ENCODE data around the gene PRKACB.

The PRKACB gene

GRCh38 chr1:84266748-84267147, 122.7 kb downstream of the PRKACB start:
- Histone ChIP-seq H3K36me3 (ENCODE audit: control insufficient read depth, insufficient read depth, low read length) (no peaks in the 10 kb centered on the region), H3K79me1 (ENCODE audit: low read length) (no peaks in the 10 kb centered on the region), H4K5ac (ENCODE audit: low read length) (no peak overlapping the region), H3K56ac (ENCODE audit: low read length) (no peak overlapping the region), H2BK15ac (replicated peaks; ENCODE audit: low read depth) (no peak overlapping the region), H2BK120ac (ENCODE audit: low read depth, low read length) (no peak overlapping the region), H3K4me1 (ENCODE audit: control insufficient read depth, low read depth, low read length) (no peaks in the 10 kb centered on the region), H3K4me2 (ENCODE audit: low read length) (no peak overlapping the region), H3K4me3 (ENCODE audit: low read length) (no peak overlapping the region), H4K8ac (ENCODE audit: low read depth, low read length) (no peak overlapping the region), H2BK5ac (ENCODE audit: low read length) (no peak overlapping the region), H3K9ac (ENCODE audit: low read length) (no peak overlapping the region), H3K23ac (ENCODE audit: low read length) (no peak overlapping the region), H3K4ac (ENCODE audit: low read depth, low read length) (no peak overlapping the region), H3K27me3 (ENCODE audit: insufficient read depth, low read length, poor library complexity) (no peaks in the 10 kb centered on the region), H3K18ac (ENCODE audit: low read length) (no peak overlapping the region), H3K27ac (ENCODE audit: low read depth, low read length) (no peak overlapping the region), H2AK5ac (ENCODE audit: low read length) (no peak overlapping the region), H3K79me2 (ENCODE audit: control insufficient read depth, insufficient read depth, low read length) (no peaks in the 10 kb centered on the region)
- no peak for DNase-seq
- no CpG with 5 or more reads among the region's 1 CpG for WGBS (ENCODE audit: extremely low coverage, insufficient coverage, low lambda C conversion rate)

- no peaks in the 10 kb centered on the region for H3K79me2 ChIP-seq (ENCODE audit: control insufficient read depth, insufficient read depth, low read length)
- no peaks in the 10 kb centered on the region for H3K27me3 ChIP-seq (ENCODE audit: insufficient read depth, low read length, poor library complexity)
- H3K27ac ChIP-seq (ENCODE audit: low read depth, low read length) = no peak overlapping the region
- no peak overlapping the region for H3K23ac ChIP-seq (ENCODE audit: low read length)
- no peak overlapping the region for H2AK5ac ChIP-seq (ENCODE audit: low read length)
- H3K18ac ChIP-seq (ENCODE audit: low read length) = no peak overlapping the region
- no peak overlapping the region for H3K4ac ChIP-seq (ENCODE audit: low read depth, low read length)
- no peak overlapping the region for H2BK15ac ChIP-seq (replicated peaks; ENCODE audit: low read depth)
- H4K5ac ChIP-seq (ENCODE audit: low read length) = no peak overlapping the region
- no peak overlapping the region for H3K56ac ChIP-seq (ENCODE audit: low read length)
- H3K79me1 ChIP-seq (ENCODE audit: low read length) = no peaks in the 10 kb centered on the region
- H2BK5ac ChIP-seq (ENCODE audit: low read length) = no peak overlapping the region
- no peak overlapping the region for H3K4me2 ChIP-seq (ENCODE audit: low read length)
- no peaks in the 10 kb centered on the region for H3K4me1 ChIP-seq (ENCODE audit: control insufficient read depth, low read depth, low read length)
- no peak overlapping the region for H4K8ac ChIP-seq (ENCODE audit: low read depth, low read length)
- DNase-seq = no peak
- no peak overlapping the region for H2BK120ac ChIP-seq (ENCODE audit: low read depth, low read length)
- H3K9ac ChIP-seq (ENCODE audit: low read length) = no peak overlapping the region
- H3K36me3 ChIP-seq (ENCODE audit: control insufficient read depth, insufficient read depth, low read length) = no peaks in the 10 kb centered on the region
- no peak overlapping the region for H3K4me3 ChIP-seq (ENCODE audit: low read length)
Measured at GRCh38 chr1:84267476-84267875, 123.4 kb downstream of the PRKACB start.

- H3K4me3 ChIP-seq (ENCODE audit: low read length) = no peak overlapping the region
- no peak overlapping the region for H3K56ac ChIP-seq (ENCODE audit: low read length)
- no peak overlapping the region for H3K4ac ChIP-seq (ENCODE audit: low read depth, low read length)
- H3K79me2 ChIP-seq (ENCODE audit: control insufficient read depth, insufficient read depth, low read length) = no peaks in the 10 kb centered on the region
- no CpG with 5 or more reads among the region's 1 CpG for WGBS (ENCODE audit: extremely low coverage, insufficient coverage, low lambda C conversion rate)
- H3K36me3 ChIP-seq (ENCODE audit: control insufficient read depth, insufficient read depth, low read length) = no peaks in the 10 kb centered on the region
- H2AK5ac ChIP-seq (ENCODE audit: low read length) = no peak overlapping the region
- H3K27ac ChIP-seq (ENCODE audit: low read depth, low read length) = no peak overlapping the region
- H3K79me1 ChIP-seq (ENCODE audit: low read length) = no peaks in the 10 kb centered on the region
- no peak overlapping the region for H2BK5ac ChIP-seq (ENCODE audit: low read length)
- no peak overlapping the region for H2BK15ac ChIP-seq (replicated peaks; ENCODE audit: low read depth)
- no peaks in the 10 kb centered on the region for H3K27me3 ChIP-seq (ENCODE audit: insufficient read depth, low read length, poor library complexity)
- no peak overlapping the region for H3K9ac ChIP-seq (ENCODE audit: low read length)
- H3K4me1 ChIP-seq (ENCODE audit: control insufficient read depth, low read depth, low read length) = no peaks in the 10 kb centered on the region
- H4K8ac ChIP-seq (ENCODE audit: low read depth, low read length) = no peak overlapping the region
- DNase-seq = no peak
- no peak overlapping the region for H2BK120ac ChIP-seq (ENCODE audit: low read depth, low read length)
- H3K4me2 ChIP-seq (ENCODE audit: low read length) = no peak overlapping the region
- no peak overlapping the region for H3K18ac ChIP-seq (ENCODE audit: low read length)
- no peak overlapping the region for H3K23ac ChIP-seq (ENCODE audit: low read length)
- H4K5ac ChIP-seq (ENCODE audit: low read length) = no peak overlapping the region
Measured at GRCh38 chr1:84268346-84268745, 124.3 kb downstream of the PRKACB start.

GRCh38 chr1:84269306-84269705, 125.2 kb downstream of the PRKACB start:
- H4K5ac ChIP-seq (ENCODE audit: low read length) = no peak overlapping the region
- DNase-seq = no peak
- no peaks in the 10 kb centered on the region for H3K27me3 ChIP-seq (ENCODE audit: insufficient read depth, low read length, poor library complexity)
- H3K79me2 ChIP-seq (ENCODE audit: control insufficient read depth, insufficient read depth, low read length) = no peaks in the 10 kb centered on the region
- no peaks in the 10 kb centered on the region for H3K79me1 ChIP-seq (ENCODE audit: low read length)
- H3K4me3 ChIP-seq (ENCODE audit: low read length) = no peak overlapping the region
- WGBS (ENCODE audit: extremely low coverage, insufficient coverage, low lambda C conversion rate) = no CpG with 5 or more reads among the region's 2 CpGs
- no peaks in the 10 kb centered on the region for H3K36me3 ChIP-seq (ENCODE audit: control insufficient read depth, insufficient read depth, low read length)
- H2BK15ac ChIP-seq (replicated peaks; ENCODE audit: low read depth) = no peak overlapping the region
- no peak overlapping the region for H2AK5ac ChIP-seq (ENCODE audit: low read length)
- no peak overlapping the region for H3K4ac ChIP-seq (ENCODE audit: low read depth, low read length)
- no peak overlapping the region for H3K27ac ChIP-seq (ENCODE audit: low read depth, low read length)
- H3K9ac ChIP-seq (ENCODE audit: low read length) = no peak overlapping the region
- H3K23ac ChIP-seq (ENCODE audit: low read length) = no peak overlapping the region
- no peaks in the 10 kb centered on the region for H3K4me1 ChIP-seq (ENCODE audit: control insufficient read depth, low read depth, low read length)
- H2BK120ac ChIP-seq (ENCODE audit: low read depth, low read length) = no peak overlapping the region
- no peak overlapping the region for H3K56ac ChIP-seq (ENCODE audit: low read length)
- no peak overlapping the region for H3K4me2 ChIP-seq (ENCODE audit: low read length)
- no peak overlapping the region for H2BK5ac ChIP-seq (ENCODE audit: low read length)
- no peak overlapping the region for H3K18ac ChIP-seq (ENCODE audit: low read length)
- no peak overlapping the region for H4K8ac ChIP-seq (ENCODE audit: low read depth, low read length)

GRCh38 chr1:84271441-84272151, 127.5 kb downstream of the PRKACB start:
- Histone ChIP-seq H3K4me1 (ENCODE audit: control insufficient read depth, low read depth, low read length) (no peaks in the 10 kb centered on the region), H3K4ac (ENCODE audit: low read depth, low read length) (no peak overlapping the region), H2BK15ac (replicated peaks; ENCODE audit: low read depth) (no peak overlapping the region), H2AK5ac (ENCODE audit: low read length) (no peak overlapping the region), H4K8ac (ENCODE audit: low read depth, low read length) (no peak overlapping the region), H3K23ac (ENCODE audit: low read length) (no peak overlapping the region), H3K56ac (ENCODE audit: low read length) (no peak overlapping the region), H3K4me3 (ENCODE audit: low read length) (no peak overlapping the region), H3K27me3 (ENCODE audit: insufficient read depth, low read length, poor library complexity) (no peaks in the 10 kb centered on the region), H3K79me1 (ENCODE audit: low read length) (no peaks in the 10 kb centered on the region), H3K18ac (ENCODE audit: low read length) (no peak overlapping the region), H3K27ac (ENCODE audit: low read depth, low read length) (no peak overlapping the region), H3K9ac (ENCODE audit: low read length) (no peak overlapping the region), H3K79me2 (ENCODE audit: control insufficient read depth, insufficient read depth, low read length) (no peaks in the 10 kb centered on the region), H4K5ac (ENCODE audit: low read length) (no peak overlapping the region), H2BK120ac (ENCODE audit: low read depth, low read length) (no peak overlapping the region), H3K4me2 (ENCODE audit: low read length) (no peak overlapping the region), H2BK5ac (ENCODE audit: low read length) (no peak overlapping the region), H3K36me3 (ENCODE audit: control insufficient read depth, insufficient read depth, low read length) (no peaks in the 10 kb centered on the region)
- WGBS (ENCODE audit: extremely low coverage, insufficient coverage, low lambda C conversion rate) = no CpG with 5 or more reads among the region's 6 CpGs
- peak; percentile 6 for DNase-seq

- H2BK120ac ChIP-seq (ENCODE audit: low read depth, low read length) = no peak overlapping the region
- H3K27ac ChIP-seq (ENCODE audit: low read depth, low read length) = no peak overlapping the region
- no CpG with 5 or more reads among the region's 1 CpG for WGBS (ENCODE audit: extremely low coverage, insufficient coverage, low lambda C conversion rate)
Measured at GRCh38 chr1:84272401-84272800, 128.3 kb downstream of the PRKACB start.

More at GRCh38 chr1:84272401-84272800, 128.3 kb downstream of the PRKACB start:
- H3K4me3 ChIP-seq (ENCODE audit: low read length) = no peak overlapping the region
- H3K18ac ChIP-seq (ENCODE audit: low read length) = no peak overlapping the region
- H2BK15ac ChIP-seq (replicated peaks; ENCODE audit: low read depth) = no peak overlapping the region
- H2BK5ac ChIP-seq (ENCODE audit: low read length) = no peak overlapping the region
- no peak overlapping the region for H4K5ac ChIP-seq (ENCODE audit: low read length)
- H3K4me2 ChIP-seq (ENCODE audit: low read length) = no peak overlapping the region
- H2AK5ac ChIP-seq (ENCODE audit: low read length) = no peak overlapping the region
- no peak overlapping the region for H4K8ac ChIP-seq (ENCODE audit: low read depth, low read length)
- DNase-seq = peak; percentile 32
- no peak overlapping the region for H3K56ac ChIP-seq (ENCODE audit: low read length)
- no peaks in the 10 kb centered on the region for H3K27me3 ChIP-seq (ENCODE audit: insufficient read depth, low read length, poor library complexity)
- no peaks in the 10 kb centered on the region for H3K79me1 ChIP-seq (ENCODE audit: low read length)
- H3K4me1 ChIP-seq (ENCODE audit: control insufficient read depth, low read depth, low read length) = no peaks in the 10 kb centered on the region
- no peaks in the 10 kb centered on the region for H3K36me3 ChIP-seq (ENCODE audit: control insufficient read depth, insufficient read depth, low read length)
- no peak overlapping the region for H3K23ac ChIP-seq (ENCODE audit: low read length)
- no peak overlapping the region for H3K4ac ChIP-seq (ENCODE audit: low read depth, low read length)
- no peaks in the 10 kb centered on the region for H3K79me2 ChIP-seq (ENCODE audit: control insufficient read depth, insufficient read depth, low read length)
- H3K9ac ChIP-seq (ENCODE audit: low read length) = no peak overlapping the region

All from mesendoderm (in vitro differentiated cells).